ENCODE results near the gene TRIM37.
"Not testable (repeated sequence)": the region's sequence is repeated elsewhere in the genome, so short reads cannot be mapped to it uniquely, and the experiment has no call there.

TRIM37 gene

GRCh38 chr17:58985971-58986370 is 120.7 kb downstream of the TRIM37 start:
- DNase-seq = peak in 1 of 2 experiments; percentile 10

- no peak for DNase-seq
These were observed 121.3 kb downstream of the TRIM37 start for GRCh38 chr17:58985367-58985766.

GRCh38 chr17:58982626-58983025 is 124.1 kb downstream of the TRIM37 start:
- no peak for DNase-seq

GRCh38 chr17:58980706-58981481 is 125.8 kb downstream of the TRIM37 start:
- no peak for DNase-seq

GRCh38 chr17:58976541-58976940 is 130.1 kb downstream of the TRIM37 start:
- DNase-seq = no peak

GRCh38 chr17:58974354-58974753 is 132.3 kb downstream of the TRIM37 start:
- DNase-seq = no peak

- no peak for DNase-seq
These were observed 135.8 kb downstream of the TRIM37 start for GRCh38 chr17:58970609-58971450.

GRCh38 chr17:58969612-58970011 is 137.1 kb downstream of the TRIM37 start:
- DNase-seq = no peak

GRCh38 chr17:58969156-58969555 is 137.5 kb downstream of the TRIM37 start:
- DNase-seq = no peak

- no peak for DNase-seq
These were observed 138.1 kb downstream of the TRIM37 start for GRCh38 chr17:58968426-58969061.

GRCh38 chr17:58966208-58966607 is 140.5 kb downstream of the TRIM37 start:
- DNase-seq = no peak

- DNase-seq = no peak
These were observed 141.5 kb downstream of the TRIM37 start for GRCh38 chr17:58965221-58965620.

GRCh38 chr17:58960068-58960467 is 146.6 kb downstream of the TRIM37 start:
- DNase-seq = no peak

- not testable (repeated sequence) for DNase-seq
These were observed 149.0 kb downstream of the TRIM37 start for GRCh38 chr17:58957725-58958073.

- no peak for DNase-seq
These were observed 149.5 kb downstream of the TRIM37 start for GRCh38 chr17:58956997-58957724.

GRCh38 chr17:58954358-58954757 is 152.3 kb downstream of the TRIM37 start:
- DNase-seq = not testable (repeated sequence)

- no peak for DNase-seq
These were observed 158.9 kb downstream of the TRIM37 start for GRCh38 chr17:58947824-58948223.

GRCh38 chr17:58947411-58947810 is 159.3 kb downstream of the TRIM37 start:
- DNase-seq = no peak

GRCh38 chr17:58944166-58944565 is 162.5 kb downstream of the TRIM37 start:
- DNase-seq = no peak

- no peak for DNase-seq
These were observed 170.4 kb downstream of the TRIM37 start for GRCh38 chr17:58936295-58936694.

- no peak for DNase-seq
These were observed 173.7 kb downstream of the TRIM37 start for GRCh38 chr17:58932956-58933355.

Measured in activated CD4-positive, alpha-beta T cell treated with anti-CD3 and anti-CD28 coated beads, Interleukin-2, amount 50 U/mL, for 48 hours (primary cell).